GF-D8 (cell line): Measurements from ENCODE around the gene TANGO2.
"Not testable (repeated sequence)": the region's sequence is repeated elsewhere in the genome, so short reads cannot be mapped to it uniquely, and the experiment has no call there.

Source experiments
- DNase-seq: peaks from one replicate; lab custom pipeline; 2025; lab: John Stamatoyannopoulos, UW

TANGO2 gene

DNA sequence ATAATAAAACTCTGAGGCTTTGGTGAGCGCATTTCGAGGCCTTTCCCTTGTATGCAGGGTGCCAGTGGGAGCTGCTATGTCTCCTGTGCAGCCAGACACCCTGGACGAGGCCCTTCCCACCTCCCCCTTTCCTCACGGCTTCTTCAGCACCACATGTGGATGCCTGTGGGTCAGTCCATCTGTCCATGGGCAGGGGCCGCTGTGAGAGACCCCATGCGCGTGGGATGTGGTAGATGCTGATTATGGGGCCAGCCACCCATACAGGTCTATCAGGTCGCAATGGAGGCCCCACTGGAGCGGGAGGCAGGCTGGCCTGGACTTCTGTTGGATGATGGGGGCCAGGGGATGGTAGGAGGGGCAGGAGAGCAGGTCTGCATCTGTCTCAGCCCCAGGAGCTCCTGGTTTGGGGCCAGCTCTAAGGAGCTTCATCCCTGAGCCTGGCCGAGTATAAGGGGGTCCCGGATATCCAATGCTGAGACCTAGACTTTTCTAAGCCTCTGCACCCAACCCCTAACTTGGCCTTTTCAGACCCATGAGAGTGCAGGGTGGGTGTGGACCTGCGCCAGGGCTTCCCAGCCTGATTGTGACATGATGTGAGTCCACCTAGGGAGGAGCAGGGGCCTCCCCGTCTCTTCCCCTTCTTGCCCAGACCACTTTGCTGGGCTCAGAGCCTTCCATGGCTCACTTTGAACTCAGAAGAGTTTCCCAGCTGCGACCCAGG lies 45.1 kb downstream of the TANGO2 start:
- no peak for DNase-seq

DNA sequence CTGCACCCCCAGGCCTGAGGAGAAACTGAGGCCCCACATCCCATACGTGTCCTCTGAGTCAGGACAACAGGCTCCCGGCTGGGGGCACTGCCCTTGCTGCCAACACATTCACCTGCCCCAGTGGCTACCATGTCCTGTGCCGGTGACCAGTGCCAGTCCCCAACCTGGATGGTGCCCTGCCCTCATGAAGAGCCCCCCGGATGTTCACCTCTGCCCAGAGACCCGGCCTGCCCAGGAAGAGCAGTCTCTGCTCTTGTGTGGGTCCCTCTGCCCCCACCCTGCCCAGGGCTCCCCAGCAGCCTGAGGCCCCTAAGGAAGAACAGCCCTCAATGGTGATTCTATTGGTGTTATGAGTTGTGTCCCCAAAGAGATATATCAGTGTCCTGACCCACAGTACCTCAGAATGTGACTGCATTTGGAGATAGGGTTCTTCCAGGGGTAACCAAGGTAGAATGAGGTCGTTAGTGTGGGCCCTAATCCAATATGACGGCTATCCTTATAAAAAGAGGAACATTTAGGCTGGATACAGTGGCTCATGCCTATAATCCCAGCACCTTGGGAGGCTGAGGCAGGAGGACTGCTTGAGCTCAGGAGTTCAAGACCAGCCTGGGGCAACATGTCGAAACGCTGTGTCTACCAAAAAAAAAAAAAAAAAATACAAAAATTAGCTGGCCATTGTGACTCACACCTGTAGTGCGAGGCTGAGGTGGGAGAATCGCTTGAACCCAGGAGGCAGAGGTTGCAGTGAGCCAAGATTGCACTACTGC lies 45.9 kb downstream of the TANGO2 start:
- no peak for DNase-seq

DNA sequence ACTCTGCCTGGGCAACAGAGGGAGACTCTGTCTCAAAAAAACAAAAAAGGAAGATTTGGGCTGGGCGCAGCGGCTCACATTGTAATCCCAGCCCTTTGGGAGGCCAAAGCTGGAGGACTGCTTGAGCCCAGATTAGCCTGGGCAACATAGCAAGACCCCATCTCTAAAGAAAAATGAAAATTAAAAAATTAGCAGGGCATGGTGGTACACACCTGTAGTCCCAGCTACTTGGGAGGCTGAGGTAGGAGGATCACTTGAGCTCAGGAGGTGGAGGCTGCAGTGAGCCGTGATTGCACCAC lies 46.4 kb downstream of the TANGO2 start:
- not testable (repeated sequence) for DNase-seq

DNA sequence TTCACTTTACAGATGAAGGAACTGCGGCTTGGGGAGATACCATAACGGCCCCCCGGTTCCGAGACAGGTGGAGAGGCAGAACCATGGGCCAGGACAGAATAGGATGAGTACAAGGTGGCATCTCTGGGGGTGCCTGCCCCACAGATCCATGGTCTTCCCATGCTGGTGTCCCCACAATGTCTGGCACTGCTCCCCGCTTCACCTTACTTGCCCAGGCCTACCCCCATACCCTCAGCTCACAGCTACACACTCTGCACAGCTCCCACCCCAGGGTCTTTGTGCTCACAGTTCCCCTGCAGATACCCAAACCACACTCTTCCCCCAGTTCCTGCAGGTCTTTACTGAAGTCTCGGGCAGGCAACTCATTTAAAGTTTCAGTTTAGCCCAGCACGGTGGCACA lies 47.7 kb downstream of the TANGO2 start:
- no peak for DNase-seq

DNA sequence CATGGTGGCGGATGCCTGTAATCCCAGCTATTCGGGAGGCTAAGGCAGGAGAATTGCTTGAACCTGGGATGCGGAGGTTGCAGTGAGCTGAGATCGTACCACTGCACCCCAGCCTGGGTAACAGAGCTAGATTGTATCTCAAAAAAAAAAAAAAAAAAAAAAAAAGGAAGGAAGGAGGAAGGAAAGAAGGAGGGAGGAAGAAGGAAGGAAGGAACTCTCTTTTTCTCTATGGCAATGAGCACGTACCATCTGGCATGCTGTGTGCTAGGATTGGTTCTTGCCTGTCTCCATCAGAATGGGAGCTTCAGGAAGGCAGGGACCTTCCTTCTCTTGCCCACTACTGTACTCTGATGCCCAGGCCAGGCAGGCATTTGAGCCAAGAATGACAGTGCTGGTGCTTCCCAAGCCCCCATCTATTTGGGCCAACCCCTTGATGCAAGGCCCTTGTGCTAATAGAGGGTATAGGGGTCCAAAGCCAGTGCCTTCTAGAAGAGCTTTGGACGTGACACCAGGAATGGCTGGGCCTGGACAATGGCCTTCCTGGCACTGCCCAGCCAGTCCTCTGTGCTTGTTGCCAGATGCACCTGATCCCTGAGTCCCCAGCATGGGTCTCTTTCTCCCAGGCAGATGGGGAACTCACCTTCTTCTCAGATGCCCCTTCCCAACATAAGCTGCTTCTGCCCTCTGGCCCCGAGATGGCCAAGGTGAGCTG lies 48.6 kb downstream of the TANGO2 start:
- no peak for DNase-seq

DNA sequence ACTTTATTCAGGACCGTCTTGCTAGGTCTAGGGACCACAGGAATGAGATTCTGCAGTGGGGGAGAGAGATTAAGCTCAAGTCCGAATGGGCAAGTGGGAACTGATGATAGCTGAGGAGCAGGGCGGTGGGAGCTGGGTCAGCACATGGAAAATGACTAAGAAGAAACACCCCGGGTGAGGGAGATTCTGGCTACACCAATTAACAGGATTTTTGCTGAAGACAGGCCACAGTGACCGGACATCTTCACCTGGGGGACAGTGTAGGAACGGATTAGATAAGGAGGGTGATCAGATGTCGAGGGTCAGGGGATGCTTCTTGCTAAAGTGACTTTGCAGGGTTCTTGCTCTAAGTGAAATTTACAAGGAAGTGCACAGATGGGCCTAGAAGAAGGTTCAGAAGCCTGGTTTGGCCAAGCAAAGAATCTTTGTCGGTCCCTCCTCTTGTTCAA lies 50.6 kb downstream of the TANGO2 start:
- DNase-seq, result no peak

DNA sequence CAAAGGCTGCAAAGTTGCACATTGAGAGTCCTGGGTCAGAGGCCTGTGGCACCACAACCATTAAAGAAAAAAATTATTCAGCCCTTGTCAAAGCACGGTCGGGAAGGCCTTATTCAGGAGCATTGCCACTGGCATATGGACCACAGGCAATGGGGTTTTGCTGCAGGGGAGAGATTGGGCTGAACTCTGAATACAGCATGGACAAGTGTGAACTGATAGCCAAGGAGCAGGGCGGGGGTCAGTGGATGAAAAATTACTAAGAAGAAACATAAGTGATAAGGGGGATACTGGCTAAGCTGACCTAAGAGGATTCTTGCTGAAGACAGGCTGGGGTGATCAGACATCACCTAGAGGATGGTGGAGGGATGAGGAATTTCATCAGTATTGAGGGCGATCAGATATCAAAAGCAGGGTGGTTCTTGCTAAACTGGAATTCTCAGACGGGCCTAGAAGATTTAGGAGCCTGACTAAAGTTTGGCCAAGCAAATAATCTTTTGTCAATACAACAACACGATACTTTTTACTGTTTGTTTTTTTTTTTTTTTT lies 55.8 kb downstream of the TANGO2 start:
- no peak for DNase-seq

DNA sequence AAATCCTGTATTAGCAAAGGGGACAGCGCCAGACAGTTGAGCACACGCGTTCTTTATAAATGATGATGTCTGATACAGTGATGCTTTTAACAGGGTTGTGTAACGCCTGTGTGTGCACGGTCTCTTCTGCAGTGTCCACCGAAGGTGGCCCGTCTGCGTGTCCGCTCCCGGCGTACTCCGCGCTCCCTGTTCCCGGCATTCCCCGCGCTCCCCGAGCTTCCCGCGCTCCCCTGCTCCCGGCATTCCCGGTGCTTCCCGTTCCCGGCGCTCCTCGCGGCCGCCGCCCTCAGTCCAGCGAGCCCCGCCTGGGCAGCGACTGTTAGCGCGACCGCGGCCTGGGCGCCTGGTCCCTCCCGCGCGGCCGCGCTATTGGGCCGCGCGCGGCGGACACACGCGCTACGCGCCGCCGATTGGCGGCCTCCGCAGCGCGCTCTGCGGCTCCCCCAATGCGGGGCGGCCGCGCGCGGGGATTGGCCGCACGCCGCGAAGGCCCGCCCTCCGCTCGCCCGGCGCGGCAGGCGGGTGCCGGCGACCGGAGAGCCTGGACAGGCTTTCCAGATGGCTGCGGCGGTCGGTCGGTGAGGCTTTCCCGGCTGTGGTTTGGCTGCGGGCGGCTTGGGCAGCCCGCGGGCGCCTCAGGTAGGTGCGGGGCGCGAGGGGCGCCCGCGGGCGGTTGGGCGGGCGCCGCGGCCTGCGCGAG lies 59.0 kb downstream of the TANGO2 start, which contains the start of gene DGCR8:
TSS of gene DGCR8 (plus strand) at position 497 of the 700 bp plus-strand sequence. CDS start 5,723 bp downstream, outside the sequence.
- DNase-seq, result peak; percentile 65

DNA sequence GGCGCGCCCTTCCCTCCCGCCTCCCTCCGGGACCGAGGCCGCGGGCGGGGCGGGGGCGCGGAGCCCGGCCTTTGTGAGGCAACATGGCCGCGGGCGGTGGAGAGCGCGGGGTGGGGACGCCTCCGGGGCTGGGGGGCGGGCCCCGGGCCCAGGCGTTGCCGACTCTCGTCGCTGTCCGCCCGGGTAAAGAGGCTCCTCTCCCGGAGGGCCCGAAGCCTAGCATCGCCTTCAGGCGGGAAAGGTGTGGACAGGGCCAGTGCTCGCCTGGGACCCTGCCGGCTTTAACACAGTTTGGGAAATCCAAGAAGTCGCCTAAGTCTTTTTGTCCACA lies 59.5 kb downstream of the TANGO2 start:
- no peak for DNase-seq

DNA sequence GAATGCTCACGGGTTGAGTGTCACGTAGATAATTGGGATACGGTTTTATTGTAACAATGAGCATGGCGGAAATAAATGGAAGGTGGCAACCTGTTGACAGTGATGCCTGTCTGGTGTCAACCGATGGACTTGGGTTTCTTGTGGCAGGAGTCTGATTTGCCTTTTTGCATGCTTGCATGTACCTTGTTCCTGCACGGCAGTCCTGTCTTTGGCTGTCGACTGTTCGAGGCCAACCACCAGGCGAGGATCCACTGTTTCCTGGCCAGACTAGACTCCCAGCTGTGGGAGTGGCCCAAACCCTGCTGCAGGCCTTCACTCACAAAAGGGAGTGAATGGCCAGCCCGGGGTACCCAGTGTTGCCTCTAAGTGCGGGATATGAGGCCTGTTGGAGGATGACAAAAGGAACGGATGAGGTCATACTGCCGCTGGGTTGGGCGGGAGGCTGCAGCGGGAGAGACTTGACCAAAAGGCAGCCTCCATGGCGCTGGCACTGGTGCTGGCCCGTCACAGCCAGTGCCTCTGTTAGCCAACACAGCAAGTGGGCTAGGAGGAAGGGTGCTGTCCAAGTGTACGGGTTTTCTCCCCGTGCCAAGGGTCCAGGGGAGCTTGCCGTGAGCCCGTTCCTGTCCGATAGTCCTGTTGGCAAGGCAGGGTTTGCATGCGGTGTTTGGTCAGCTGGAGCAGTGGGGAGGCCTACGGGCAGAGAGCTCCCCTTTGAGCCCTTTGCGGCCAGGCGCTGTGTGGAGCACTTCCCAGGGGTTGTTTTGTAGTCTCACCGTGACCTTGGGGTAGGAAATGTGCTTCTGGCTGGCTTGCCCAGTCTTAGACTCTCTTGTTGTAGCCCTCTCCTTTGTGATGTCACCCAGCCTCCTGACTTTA lies 60.1 kb downstream of the TANGO2 start:
- DNase-seq, result no peak

DNA sequence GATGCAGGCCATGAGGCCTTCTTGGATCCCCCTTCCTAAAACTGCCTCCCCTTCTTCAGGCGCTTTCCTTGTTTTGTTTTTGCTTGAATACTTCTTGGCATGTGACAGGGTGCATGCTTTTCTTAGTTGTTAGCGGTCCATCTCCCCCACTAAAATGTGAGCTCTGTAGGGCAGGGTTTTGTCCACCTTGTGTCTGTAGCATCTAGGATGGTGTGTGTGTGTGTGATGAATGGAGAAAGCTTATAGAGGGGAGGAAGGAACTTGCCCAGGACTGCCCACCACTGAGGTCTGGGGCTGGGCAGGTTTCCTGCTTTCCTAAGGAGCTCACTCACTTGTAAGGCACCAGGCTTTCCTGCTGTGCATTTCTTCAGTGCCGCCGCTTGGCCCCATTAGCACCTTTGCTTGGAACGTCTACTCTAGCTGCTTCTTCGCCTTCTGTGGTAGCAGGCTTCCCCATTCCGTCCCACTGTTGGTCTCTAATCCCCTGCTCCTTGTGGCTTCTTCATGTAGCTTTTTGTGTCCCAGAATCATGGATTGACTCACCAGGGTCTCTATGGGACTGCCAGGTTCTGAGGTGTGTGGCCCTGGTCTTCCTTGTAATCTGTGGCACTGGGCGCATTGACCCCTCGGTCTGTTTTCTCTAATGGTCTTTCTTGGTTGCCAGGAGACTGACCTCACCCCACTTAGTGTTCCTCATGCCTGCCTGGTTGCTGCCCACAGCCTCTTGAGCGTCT lies 62.4 kb downstream of the TANGO2 start:
- DNase-seq, result no peak

DNA sequence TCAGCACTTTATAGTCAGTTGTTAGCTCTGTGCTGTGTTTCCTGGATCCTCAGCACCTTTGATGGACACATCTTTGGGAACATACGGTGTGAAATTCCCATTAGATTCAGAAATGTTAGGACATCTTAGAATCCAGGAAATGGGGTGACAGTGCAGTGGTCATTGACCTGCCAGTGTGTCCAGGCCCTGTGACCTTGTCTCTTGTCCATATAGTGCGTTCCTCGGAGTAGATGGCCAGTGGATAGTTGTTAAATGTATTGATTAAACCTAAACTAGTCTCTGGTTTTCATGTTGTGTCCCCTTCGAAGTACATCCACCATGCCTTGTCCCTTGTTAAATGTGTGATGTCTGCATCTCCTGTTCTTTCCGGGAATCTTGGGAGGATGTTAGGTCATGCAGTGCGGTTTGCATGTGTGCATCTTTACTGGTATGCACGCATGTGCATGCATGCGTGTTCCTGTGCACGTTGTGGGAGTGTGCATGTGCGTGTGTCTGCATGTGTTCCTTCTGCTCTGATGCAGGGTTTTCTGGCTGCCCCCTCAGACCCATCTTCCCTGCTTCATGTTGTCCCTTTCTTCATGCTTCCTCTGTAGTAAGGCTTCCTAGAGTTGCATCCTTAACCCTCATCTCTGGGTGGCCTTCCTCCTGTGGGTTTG lies 63.1 kb downstream of the TANGO2 start:
- no peak for DNase-seq

DNA sequence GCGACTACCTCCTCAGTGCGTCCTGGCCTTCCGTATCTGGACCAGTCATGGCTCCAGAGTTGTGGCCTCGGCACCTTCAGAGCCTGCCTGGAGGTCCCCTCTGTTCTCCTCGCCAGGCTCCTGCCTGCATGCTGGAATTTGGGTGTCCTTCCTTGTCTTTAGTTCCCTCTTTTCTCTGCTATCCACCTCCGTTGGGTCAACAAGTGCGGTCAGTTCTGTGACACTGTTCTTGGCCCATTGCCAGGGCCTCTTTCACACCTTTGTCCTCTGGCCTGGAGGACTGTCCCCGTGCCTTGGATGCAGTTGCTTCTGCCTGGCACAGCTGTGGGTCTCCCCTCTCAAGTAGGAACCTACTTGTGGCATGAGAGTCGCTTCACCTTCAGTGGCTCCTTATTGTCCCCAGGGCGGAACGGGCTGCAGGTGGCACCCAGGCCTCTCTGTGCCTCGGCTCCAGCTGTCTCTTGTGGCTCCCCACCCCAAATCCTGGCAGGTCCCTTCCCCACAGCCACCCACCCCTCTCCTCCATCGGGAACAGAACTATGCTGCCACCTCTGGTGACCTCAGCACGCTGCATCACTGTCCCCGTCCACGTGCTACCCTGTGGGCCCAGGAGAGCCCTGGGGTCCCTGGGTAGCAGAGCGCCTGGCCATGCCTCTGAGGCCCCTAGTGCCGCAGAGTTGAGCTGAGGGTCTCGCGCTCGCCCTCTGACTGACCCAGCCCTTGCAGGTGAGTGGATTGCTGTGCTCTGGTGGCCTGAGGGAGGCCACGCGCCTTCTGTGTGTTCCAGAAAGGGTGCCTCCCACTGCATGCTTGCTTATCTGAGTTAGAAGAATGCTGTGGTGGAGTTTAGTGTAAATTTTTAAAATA lies 63.9 kb downstream of the TANGO2 start:
- DNase-seq, result no peak

DNA sequence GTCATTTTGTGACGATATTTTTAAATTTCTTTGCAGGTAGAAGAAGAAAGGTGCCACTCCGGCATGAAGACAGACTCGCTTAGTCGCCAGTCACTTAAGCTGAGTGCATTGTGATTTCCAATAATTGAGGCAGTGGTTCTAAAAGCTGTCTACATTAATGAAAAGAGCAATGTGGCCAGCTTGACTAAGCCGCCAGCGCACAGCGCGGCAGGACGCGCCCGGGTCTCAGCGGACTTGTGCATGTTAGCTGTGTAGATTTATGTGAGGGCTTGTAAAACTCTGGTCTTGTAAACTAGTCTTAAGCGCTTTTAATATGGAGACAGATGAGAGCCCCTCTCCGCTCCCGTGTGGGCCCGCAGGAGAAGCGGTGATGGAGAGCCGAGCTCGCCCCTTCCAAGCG lies 64.7 kb downstream of the TANGO2 start:
- DNase-seq, result no peak

DNA sequence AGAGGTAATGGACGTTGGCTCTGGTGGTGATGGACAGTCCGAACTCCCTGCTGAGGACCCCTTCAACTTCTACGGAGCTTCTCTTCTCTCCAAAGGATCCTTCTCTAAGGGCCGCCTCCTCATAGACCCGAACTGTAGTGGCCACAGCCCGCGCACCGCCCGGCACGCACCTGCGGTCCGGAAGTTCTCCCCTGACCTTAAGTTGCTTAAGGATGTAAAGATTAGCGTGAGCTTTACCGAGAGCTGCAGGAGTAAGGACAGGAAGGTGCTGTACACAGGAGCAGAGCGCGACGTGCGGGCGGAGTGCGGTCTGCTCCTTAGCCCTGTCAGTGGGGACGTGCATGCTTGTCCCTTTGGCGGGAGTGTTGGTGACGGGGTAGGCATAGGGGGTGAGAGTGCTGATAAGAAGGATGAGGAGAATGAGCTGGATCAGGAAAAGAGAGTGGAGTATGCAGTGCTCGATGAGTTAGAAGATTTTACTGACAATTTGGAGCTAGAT lies 65.2 kb downstream of the TANGO2 start:
- no peak for DNase-seq

DNA sequence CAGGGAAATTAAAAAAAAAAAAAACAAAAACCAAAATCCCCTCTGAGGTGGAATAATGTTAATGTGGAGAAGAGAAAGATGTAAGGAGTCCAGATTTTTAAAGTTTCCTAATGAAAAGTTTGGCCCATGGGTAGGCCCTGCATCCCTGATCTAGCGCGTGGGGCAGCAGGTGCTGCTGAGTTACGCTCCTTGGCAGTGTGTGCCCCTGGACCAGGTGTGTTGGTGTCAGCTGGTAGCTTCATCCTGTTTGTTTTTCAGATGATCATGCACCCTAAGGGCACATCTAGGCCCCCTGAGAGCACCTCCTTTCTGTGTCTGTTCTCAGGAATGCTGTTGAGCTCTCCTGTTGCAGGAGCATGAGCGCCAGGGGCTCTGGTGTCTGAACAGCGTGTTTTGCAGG lies 65.9 kb downstream of the TANGO2 start:
- no peak for DNase-seq

DNA sequence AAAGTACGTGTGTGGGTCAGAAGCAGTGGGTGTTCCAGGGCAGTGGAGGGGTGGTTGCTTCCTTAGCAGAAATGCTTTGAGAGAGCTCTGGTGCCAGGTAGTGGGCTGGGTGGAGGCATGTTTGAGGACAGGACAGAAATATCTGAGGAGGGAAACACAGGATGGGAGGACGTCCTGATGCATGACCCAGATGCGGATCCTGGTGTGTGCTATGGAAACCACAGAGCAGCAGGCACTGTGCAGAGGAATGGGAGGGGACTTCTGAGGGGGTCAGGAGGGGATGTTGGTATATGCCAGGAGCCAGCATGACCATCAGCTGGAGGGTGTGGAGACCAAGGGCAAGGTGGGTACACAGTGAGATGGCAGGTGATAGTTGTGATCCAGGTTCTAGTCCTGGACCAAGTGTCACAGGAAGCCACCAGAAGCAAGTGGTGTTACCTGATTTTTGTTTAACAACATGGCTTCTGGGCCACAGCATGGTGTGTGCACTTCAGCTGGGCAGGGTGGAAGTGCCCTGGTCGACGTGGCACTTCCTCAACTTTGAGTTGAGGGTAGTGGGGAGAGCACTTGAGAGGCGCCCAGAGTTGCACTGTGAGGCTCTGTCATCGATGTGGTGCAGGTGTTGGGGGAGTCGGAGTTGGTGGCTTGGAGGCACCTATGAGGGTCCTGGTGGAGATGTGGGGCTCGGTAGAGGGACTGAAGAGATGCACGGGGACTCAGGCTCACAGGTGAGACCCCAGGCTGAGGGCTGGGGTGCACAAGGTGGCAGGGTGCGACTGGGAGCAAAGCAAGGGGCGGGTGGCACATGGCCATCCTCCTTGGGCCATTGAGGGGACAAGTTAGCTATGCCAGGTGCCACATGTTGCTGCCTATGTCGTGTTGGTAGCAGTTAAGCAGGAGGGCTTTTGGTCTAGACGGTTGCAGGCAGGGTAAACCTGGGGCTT lies 66.7 kb downstream of the TANGO2 start:
- no peak for DNase-seq

DNA sequence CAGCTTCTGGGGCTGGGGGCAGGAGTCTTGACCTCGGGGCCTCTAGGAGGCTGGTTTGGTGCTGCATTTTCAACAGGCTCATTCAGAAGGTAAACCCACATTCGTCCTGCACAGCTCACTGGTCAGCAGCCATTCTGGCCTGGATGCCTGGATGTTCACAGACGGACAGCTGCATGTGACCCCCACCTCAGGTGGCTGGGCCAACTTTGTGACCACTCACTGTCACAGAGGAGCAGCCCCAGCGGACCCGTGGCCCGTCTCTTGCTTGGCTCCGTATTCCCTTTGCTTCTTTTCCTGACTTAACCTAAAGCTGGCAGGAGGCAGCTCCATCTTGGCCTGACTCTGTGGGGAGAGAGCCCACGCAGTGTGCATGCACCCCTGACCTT lies 67.3 kb downstream of the TANGO2 start:
- DNase-seq, result no peak
